Measurements from ENCODE around the gene LRRC8A.

DNA sequence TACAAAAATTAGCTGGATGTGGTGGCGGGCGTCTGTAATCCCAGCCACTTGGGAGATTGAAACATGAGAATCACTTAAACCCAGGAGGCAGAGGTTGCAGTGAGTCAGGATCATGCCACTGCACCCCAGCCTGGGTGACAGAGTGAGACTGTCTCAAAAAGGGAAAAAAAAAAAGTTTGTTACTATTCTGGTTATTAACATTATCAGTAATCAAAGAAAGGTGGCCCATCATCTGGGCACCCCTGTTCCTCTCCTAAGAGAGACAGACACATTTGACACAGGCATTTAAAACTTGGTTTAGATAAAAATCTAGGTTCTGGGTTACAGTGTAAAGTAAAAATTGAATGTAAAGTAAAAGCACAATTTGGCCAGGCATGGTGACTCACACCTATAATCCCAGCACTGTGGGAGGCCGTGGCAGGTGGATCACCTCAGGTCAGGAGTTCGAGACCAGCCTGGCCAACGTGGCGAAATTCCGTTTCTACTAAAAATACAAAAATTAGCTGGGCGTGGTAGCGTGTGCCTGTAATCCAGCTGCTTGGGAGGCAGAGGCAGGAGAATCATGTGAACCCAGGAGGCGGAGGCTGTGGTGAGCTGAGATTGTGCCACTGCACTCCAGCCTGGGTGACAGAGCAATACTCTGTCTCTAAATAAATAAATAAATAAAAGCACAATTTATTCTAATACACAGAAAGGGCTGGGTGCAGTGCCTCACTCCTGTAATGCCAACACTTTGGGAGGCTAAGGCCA lies 22.1 kb downstream of the LRRC8A start:
- TF ChIP-seq CTCF (conservative IDR thresholded peaks at IDR 0.05; ENCODE audit: low read depth, low read length) = no peak
- no peak for TF ChIP-seq CEBPB (IDR thresholded peaks at IDR 0.05; ENCODE audit: low read depth, low read length)
- no peak for TF ChIP-seq FOS (IDR thresholded peaks at IDR 0.05; ENCODE audit: low read depth, low read length)
- TF ChIP-seq RFX5 (IDR thresholded peaks at IDR 0.05; ENCODE audit: low read depth, low read length) = no peak
